Fibroblast of skin of back (primary cell): ENCODE data around the gene MAP3K1.

Experiments
- DNase-seq: peaks from one replicate; pipeline ENCODE4 v3.0.0-alpha.2; 2013

Gene MAP3K1

DNA sequence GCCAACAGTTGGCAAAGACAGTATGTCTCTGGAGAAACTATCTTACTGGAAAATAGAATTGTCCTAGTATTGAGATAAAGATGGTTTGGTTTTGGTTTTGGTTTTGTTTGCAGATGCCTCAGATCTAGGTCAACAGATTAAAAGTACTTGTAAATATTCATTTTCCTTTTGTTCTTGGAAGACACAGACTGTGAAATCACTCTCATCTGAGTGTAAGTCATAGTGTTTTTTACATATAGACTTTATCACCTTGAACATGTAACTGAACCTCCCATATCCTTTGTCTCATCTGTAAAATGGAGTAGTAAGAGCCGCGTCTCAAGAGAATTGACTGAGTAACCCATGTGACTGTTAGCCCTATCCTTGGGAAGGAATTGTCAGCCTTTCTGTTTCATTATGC is 34.3 kb downstream of the MAP3K1 start:
- DNase-seq, result no peak

DNA sequence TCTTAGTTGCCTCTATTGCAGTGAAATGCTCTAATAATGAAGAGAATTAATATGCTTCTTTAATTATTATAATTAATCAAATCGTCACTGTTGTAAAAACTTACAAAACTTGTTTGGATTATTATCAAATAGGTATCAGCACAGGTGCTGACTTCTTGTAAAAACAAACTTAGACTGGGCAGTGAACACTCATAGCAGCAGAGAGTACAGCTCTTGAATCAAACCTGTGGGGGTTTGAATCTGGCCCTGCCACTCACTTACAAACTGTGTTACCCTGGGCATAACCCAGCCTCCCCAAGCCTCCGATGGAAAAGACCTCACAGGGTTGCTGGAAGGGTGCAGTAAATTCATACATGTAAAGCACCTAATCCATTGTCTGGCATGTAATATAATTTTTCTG is 35.1 kb downstream of the MAP3K1 start:
- DNase-seq, result no peak

GRCh38 chr5:56851258-56851941 is 36.1 kb downstream of the MAP3K1 start:
- DNase-seq, result no peak

- DNase-seq, result peak; percentile 43
These were observed 37.1 kb downstream of the MAP3K1 start for GRCh38 chr5:56852228-56853000.

DNA sequence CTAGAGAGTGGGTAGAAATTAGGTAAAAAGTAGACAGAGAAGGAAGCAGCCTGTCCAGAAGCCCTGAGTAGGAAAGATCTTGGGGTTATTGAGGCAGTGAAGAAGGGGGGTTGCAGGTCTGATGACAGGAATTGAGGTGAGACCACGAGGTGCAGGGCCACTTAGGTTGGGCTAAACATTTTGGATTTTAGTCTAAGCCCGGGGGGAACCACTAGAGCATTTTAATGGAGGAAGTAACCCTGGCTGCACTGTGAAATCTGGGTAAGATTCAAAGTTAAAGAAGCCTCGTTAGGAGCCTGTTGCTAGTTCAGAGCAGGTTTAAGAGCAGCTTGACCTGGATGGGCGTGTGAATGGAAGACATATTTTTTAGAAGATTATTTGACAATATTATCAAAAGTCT is 38.3 kb downstream of the MAP3K1 start:
- DNase-seq, result no peak

- no peak for DNase-seq
These were observed 39.6 kb downstream of the MAP3K1 start for GRCh38 chr5:56854920-56855319.

DNA sequence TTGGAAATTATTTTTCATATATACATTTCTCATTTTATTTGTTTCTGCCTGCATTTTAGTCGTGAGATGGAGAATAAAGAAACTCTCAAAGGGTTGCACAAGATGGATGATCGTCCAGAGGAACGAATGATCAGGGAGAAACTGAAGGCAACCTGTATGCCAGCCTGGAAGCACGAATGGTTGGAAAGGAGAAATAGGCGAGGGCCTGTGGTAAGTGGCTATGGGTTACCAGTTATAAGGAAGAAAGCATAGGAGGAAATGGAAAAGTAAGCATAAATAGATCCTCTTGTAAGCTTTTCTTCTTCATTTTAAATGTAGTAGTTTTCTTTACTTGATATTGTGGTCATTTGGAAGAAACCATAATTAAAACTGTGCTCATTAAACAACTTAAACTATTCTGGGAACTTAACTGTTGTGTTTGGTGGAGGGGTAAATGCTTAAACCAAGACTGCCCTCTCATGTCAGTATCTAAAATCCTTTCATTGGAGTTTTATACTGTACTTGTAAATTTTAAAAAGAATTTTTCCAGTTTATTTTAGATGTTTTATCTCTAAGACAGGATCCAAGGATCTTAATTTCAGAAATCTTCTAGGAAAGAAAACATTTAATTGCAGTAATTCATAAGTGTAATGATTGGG is 41.3 kb downstream of the MAP3K1 start:
- no peak for DNase-seq

GRCh38 chr5:56858777-56859442 is 43.6 kb downstream of the MAP3K1 start:
- DNase-seq, result no peak

- DNase-seq, result no peak
These were observed 46.6 kb downstream of the MAP3K1 start for GRCh38 chr5:56861893-56862485.

- no peak for DNase-seq
These were observed 47.6 kb downstream of the MAP3K1 start for GRCh38 chr5:56862909-56863308.

DNA sequence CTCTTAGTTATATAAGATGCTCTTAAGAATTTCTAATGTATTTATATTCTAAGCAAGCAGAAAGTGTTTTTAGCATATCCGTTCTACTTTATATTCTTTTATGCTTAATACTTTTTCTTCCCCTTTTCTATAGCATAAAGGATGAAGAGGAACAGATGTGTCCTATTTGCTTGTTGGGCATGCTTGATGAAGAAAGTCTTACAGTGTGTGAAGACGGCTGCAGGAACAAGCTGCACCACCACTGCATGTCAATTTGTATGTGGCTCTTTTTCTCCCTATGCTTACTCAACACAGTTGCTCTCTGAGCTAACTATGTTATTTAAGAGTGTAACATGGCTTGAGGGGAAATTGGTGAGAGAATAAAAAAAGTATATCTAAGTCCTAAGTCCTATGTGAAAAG is 56.4 kb downstream of the MAP3K1 start:
- DNase-seq, result no peak

DNA sequence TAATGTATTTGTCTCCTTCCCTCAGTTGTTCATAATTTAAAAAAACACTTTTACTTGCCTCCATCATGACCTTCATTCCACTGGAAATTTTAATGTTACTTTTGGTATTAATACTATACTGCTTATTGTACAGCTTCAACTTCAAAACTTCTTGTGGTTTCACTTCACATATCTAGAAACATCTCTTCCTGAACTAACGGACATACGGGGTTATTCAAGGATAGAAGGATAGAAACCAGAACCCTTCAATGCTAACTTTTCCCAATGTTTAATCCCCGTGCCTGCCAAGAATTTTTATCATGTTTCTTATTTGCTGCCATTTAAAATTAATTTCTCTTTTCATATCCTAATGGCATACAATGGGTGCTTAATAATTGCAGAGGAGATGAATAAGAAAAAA is 57.7 kb downstream of the MAP3K1 start:
- no peak for DNase-seq

- DNase-seq, result no peak
These were observed 61.0 kb downstream of the MAP3K1 start for GRCh38 chr5:56876327-56876726.

GRCh38 chr5:56881571-56881970 is 66.2 kb downstream of the MAP3K1 start:
- DNase-seq, result no peak

DNA sequence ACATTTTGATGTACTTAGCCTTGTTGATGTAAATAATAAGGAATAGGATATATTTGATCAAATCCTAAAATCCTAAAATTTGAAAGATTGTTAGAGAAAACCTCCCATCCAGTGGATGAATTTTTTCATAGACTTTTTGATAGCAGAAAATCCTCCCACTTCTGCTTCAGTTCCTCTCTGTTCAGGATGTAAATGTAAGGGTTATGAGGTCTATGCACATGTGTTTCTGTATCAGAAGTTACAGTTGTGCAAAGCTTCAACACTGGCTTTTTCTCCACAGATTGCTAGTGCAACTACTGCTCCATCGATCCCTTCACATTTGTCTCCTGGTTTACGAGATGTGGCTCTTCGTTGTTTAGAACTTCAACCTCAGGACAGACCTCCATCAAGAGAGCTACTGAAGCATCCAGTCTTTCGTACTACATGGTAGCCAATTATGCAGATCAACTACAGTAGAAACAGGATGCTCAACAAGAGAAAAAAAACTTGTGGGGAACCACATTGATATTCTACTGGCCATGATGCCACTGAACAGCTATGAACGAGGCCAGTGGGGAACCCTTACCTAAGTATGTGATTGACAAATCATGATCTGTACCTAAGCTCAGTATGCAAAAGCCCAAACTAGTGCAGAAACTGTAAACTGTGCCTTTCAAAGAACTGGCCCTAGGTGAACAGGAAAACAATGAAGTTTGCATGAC is 78.1 kb downstream of the MAP3K1 start:
- no peak for DNase-seq

DNA sequence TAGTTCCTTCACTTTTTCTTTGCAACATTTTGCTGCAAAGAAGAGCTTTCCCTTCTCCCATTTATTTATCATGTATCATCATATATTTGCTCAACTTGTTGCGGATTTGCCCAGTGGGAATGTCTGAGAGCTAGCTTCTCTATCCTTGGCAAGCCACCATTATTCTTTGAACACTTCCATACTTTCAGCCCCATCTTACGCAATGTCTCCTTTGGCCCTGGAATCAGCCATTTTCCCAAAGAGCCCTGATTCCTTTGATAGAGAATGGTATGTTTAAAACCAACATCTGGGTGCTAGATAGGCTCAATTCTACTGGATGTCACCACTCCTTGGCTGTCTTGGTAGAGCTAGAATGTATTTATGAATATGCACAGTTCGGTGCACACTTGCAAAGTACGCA is 81.4 kb downstream of the MAP3K1 start:
- no peak for DNase-seq

- DNase-seq, result no peak
These were observed 82.9 kb downstream of the MAP3K1 start for GRCh38 chr5:56898213-56898612.

DNA sequence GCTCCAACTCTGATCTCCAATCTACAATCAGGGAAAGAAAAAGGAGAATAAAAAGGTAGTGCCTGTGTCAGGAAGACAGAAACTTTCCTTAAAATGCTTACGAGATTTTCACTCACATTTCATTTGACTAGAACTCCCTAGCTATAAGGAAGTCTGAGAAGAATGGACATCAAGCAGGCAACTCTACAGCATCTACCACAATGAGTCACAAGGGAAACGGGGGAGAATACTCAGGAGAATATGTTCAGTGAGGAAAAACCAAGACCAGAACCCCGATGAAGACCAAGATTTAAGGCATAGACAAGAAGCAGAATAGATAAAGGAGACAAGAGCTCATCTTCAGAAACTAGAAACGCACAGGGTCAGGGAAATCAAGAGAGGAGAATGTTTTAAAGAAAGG is 85.0 kb downstream of the MAP3K1 start:
- DNase-seq, result peak; percentile 53

- DNase-seq, result peak; percentile 40
These were observed 85.7 kb downstream of the MAP3K1 start for GRCh38 chr5:56900858-56901578.

GRCh38 chr5:56908942-56909293 is 93.6 kb downstream of the MAP3K1 start:
- no peak for DNase-seq
